GM20000 (cell line): ENCODE results near the gene KREMEN1.
"Not testable (repeated sequence)": the region's sequence is repeated elsewhere in the genome, so short reads cannot be mapped to it uniquely, and the experiment has no call there.

Experiments
- DNase-seq: peaks from one replicate; pipeline ENCODE4 v3.0.0; 2012; ENCODE audit warnings: low spot score
- CTCF ChIP-seq: IDR thresholded peaks from 2 replicates; pipeline ENCODE4 v1.5.1; 2012; ENCODE audit warnings: mild to moderate bottlenecking, control low read depth; ENCODE audit errors: extremely low read depth, missing control alignments

KREMEN1 gene

GRCh38 chr22:29080106-29080975, 7.5 kb downstream of the KREMEN1 start:
- DNase-seq, result no peak
- no peak for TF ChIP-seq CTCF

- no peak for DNase-seq
- TF ChIP-seq CTCF, result no peak
Observed at GRCh38 chr22:29081517-29082236, 8.8 kb downstream of the KREMEN1 start.

- no peak for TF ChIP-seq CTCF
- no peak for DNase-seq
Observed at GRCh38 chr22:29082826-29083545, 10.2 kb downstream of the KREMEN1 start.

GRCh38 chr22:29083576-29083932, 10.7 kb downstream of the KREMEN1 start:
- DNase-seq, result not testable (repeated sequence)

GRCh38 chr22:29083933-29084591, 11.2 kb downstream of the KREMEN1 start:
- no peak for DNase-seq
- no peak for TF ChIP-seq CTCF

- no peak for DNase-seq
- no peak for TF ChIP-seq CTCF
Observed at GRCh38 chr22:29087012-29087411, 14.2 kb downstream of the KREMEN1 start.

GRCh38 chr22:29088809-29089208, 16.0 kb downstream of the KREMEN1 start:
- no peak for DNase-seq
- TF ChIP-seq CTCF, result no peak
